HepG2 (cell line): Measurements from ENCODE around the gene TBXAS1. TPM values are rescaled to one million over a fixed set of nuclear protein-coding genes. Genes with fewer than 3 reads are reported as not detected.

Experiments used
- ATAC-seq: fragments of 200-7000 bp; cut with Tn5 transposase; 3 replicates; pipeline ENCODE4 v1.9.1; 2020; ENCODE audit warnings: mild to moderate bottlenecking, moderate library complexity
- BruUV-seq: library from RNA; stranded (reverse); fragments of 400-500 nt; replicated peaks from 2 replicates; lab custom pipeline; 2021; lab: Mats Ljungman, UMichigan
- CTCF ChIA-PET: fragments of 300-600 bp; formaldehyde crosslinking; extraction: SDS; loops from one replicate; lab custom pipeline; 2021; ENCODE audit warnings: low total read pairs, inconsistent platforms, low intra/inter-chr PET ratio; lab: Yijun Ruan, JAX
- POLR2A ChIA-PET: fragments of 350-600 bp; sonication (Branson Sonifier 250); formaldehyde crosslinking; loops from one replicate; lab custom pipeline; 2020; ENCODE audit warnings: antibody characterized with exemption, inconsistent platforms; lab: Yijun Ruan, JAX
- DNase-seq: peaks from one replicate; pipeline ENCODE4 v3.0.0-alpha.2; 2015; ENCODE audit warnings: low spot score
- FAIRE-seq: peaks from 3 replicates; lab custom pipeline; 2011; peaks lifted over from hg19 to GRCh38; lab: Jason Lieb, UNC
- H2AFZ ChIP-seq: one replicate; pipeline ENCODE4 v1.6.1; 2011; ENCODE audit warnings: low read length, inconsistent platforms
- H3K27ac ChIP-seq: fragments of 300-600 bp; 3 replicates; pipeline ENCODE4 v1.8.0; 2011; ENCODE audit warnings: mixed run types, mild to moderate bottlenecking, mixed read lengths, low read length, inconsistent platforms; ENCODE audit not compliant: insufficient read depth; ENCODE audit errors: extremely low read length
- H3K27me3 ChIP-seq, 2 experiments: fragments of 200-600 bp in 1 of 2; 2 replicates in 1 of 2; 3 replicates in 1 of 2; pipeline versions ENCODE4 v1.6.0 to v1.8.0; 2011; ENCODE audit warnings: low read length in 2 of 2, mild to moderate bottlenecking in 2 of 2, moderate library complexity in 2 of 2, inconsistent platforms in 1 of 2; ENCODE audit not compliant: insufficient read depth in 2 of 2, control insufficient read depth in 1 of 2
- H3K36me3 ChIP-seq, 2 experiments: fragments of 200-600 bp in 1 of 2; replicated peaks in 1 of 2; 2 replicates in 1 of 2; 3 replicates in 1 of 2; pipeline versions ENCODE4 v1.5.1 to v1.8.0; 2011; ENCODE audit warnings: low read length in 2 of 2, inconsistent platforms in 1 of 2; ENCODE audit not compliant: insufficient read depth in 2 of 2, control insufficient read depth in 1 of 2
- H3K4me1 ChIP-seq: 2 replicates; pipeline ENCODE4 v1.5.1; 2012; ENCODE audit warnings: low read length, inconsistent platforms; ENCODE audit not compliant: insufficient read depth
- H3K4me2 ChIP-seq: 2 replicates; pipeline ENCODE4 v1.6.0; 2011; ENCODE audit warnings: low read depth, low read length, inconsistent platforms
- H3K4me3 ChIP-seq, 3 experiments: fragments of 200-600 bp in 1 of 3; sonication (generic), shearing (Covaris generic) in 1 of 3; replicated peaks in 1 of 3; 2 replicates each; pipeline ENCODE4 v1.5.1; 2011 to 2016; ENCODE audit warnings: low read length in 3 of 3, inconsistent platforms in 2 of 3, low read depth in 2 of 3, mild to moderate bottlenecking in 2 of 3, control low read depth in 1 of 3, mixed read lengths in 1 of 3; ENCODE audit not compliant: insufficient read depth in 1 of 3
- H3K79me2 ChIP-seq: one replicate; pipeline ENCODE4 v1.6.1; 2011; ENCODE audit warnings: low read length, inconsistent platforms; ENCODE audit not compliant: insufficient read depth
- H3K9ac ChIP-seq: 2 replicates; pipeline ENCODE4 v1.6.0; 2011; ENCODE audit warnings: mild to moderate bottlenecking, low read depth, low read length, inconsistent platforms; ENCODE audit not compliant: insufficient read depth
- H3K9me3 ChIP-seq: 2 replicates; pipeline ENCODE4 v1.5.1; 2012; ENCODE audit warnings: mild to moderate bottlenecking, low read length
- H4K20me1 ChIP-seq: 2 replicates; pipeline ENCODE4 v1.6.0; 2011; ENCODE audit warnings: inconsistent platforms, mild to moderate bottlenecking, low read length, moderate library complexity; ENCODE audit not compliant: insufficient read depth
- ATM ChIP-seq: fragments of 450-650 bp; IDR thresholded peaks from 2 replicates; pipeline ENCODE4 v1.7.1; 2017; ENCODE audit warnings: mild to moderate bottlenecking, borderline replicate concordance
- GABPA ChIP-seq, 2 experiments: IDR thresholded peaks; 2 replicates each; pipeline ENCODE4 v1.6.1; 2011 to 2016; ENCODE audit warnings: low read depth in 2 of 2, low read length in 1 of 2, missing biosample characterization in 1 of 2, missing genetic modification characterization in 1 of 2
- KDM4B ChIP-seq: sonication (generic); formaldehyde crosslinking; IDR thresholded peaks from 2 replicates; pipeline ENCODE4 v1.4.0; 2020; ENCODE audit warnings: missing genetic modification reagents
- SNRNP70 ChIP-seq: fragments of 200-400 bp; formaldehyde crosslinking; IDR thresholded peaks from 2 replicates; pipeline ENCODE4 v1.6.1; 2017; ENCODE audit warnings: mild to moderate bottlenecking, low read depth, low read length, moderate library complexity
- ZBTB7A ChIP-seq: sonication (generic); formaldehyde crosslinking; IDR thresholded peaks from 2 replicates; pipeline ENCODE4 v1.8.0; 2022; ENCODE audit warnings: mild to moderate bottlenecking, missing genetic modification reagents
- WGBS: methylation state at CpG from one replicate; pipeline ENCODE4 v1.1.6; 2017; ENCODE audit warnings: low lambda C conversion rate; 5-methylcytosine and 5-hydroxymethylcytosine counted together
- in situ Hi-C: cut with HindIII; loops from 2 replicates; pipeline ENCODE4 v1.10.0; 2017; ENCODE audit warnings: low pct_unique_long_range_greater_than_20kb; ENCODE audit not compliant: extremely low pct_ligation_motif_present
- intact Hi-C: fragments of 100-400 bp; cut with micrococcal nuclease; formaldehyde crosslinking; loops from one replicate; pipeline ENCODE4 v1.10.0; 2022; ENCODE audit not compliant: unreplicated experiment
- polyA plus RNA-seq, 8 experiments: library from polyadenylated mRNA; depleted of rRNA in 3 of 8; stranded (reverse) in 7 of 8; unstranded in 1 of 8; fragments of >200 nt; fragmentation: Illumina TruSeq in 4 of 8; extraction: Trizol in 4 of 8; gene quantifications; 2 replicates each; pipeline versions ENCODE4 v1.2.1 to v1.2.3, GENCODE V29; 2011 to 2016; ENCODE audit warnings: low read depth in 4 of 8, missing spikeins in 1 of 8, mixed read lengths in 1 of 8; ENCODE audit not compliant: insufficient read depth in 1 of 8
- total RNA-seq, 5 experiments: library from RNA; depleted of rRNA; stranded (reverse); fragments of >200 nt; fragmentation: Illumina TruSeq; extraction: Trizol; gene quantifications; 2 replicates each; pipeline ENCODE4 v1.2.3, GENCODE V29; 2016; ENCODE audit warnings: low read depth in 1 of 5
- TF ChIP-seq, protein P1 (sequence below): IDR thresholded peaks from 2 replicates; pipeline ENCODE4 v1.6.1; 2016; ENCODE audit warnings: missing compliant biosample characterization, missing genetic modification reagents, borderline replicate concordance
- TF ChIP-seq, protein P2 (sequence below): sonication (generic); formaldehyde crosslinking; IDR thresholded peaks from 2 replicates; pipeline ENCODE4 v1.4.0; 2020; ENCODE audit warnings: missing genetic modification reagents, borderline replicate concordance
- TF ChIP-seq, protein P3 (sequence below): sonication (generic); formaldehyde crosslinking; IDR thresholded peaks from 2 replicates; pipeline ENCODE4 v1.4.0; 2020; ENCODE audit warnings: missing genetic modification reagents; ENCODE audit errors: not compliant biosample characterization
- TF ChIP-seq, protein P4 (sequence below): sonication (generic); formaldehyde crosslinking; IDR thresholded peaks from 2 replicates; pipeline ENCODE4 v1.5.1; 2020; ENCODE audit warnings: missing genetic modification reagents, mild to moderate bottlenecking, borderline replicate concordance
- TF ChIP-seq, protein P5 (sequence below): sonication (generic); formaldehyde crosslinking; conservative IDR thresholded peaks from 2 replicates; pipeline ENCODE4 v1.4.0; 2020; ENCODE audit warnings: missing genetic modification reagents

Gene TBXAS1
- total and polyA plus RNA-seq, 2 of the 13 experiments (the other 11 are each of a cell fraction or from before 2014, with no cell fraction given): 4.0 to 4.9 TPM

DNA sequence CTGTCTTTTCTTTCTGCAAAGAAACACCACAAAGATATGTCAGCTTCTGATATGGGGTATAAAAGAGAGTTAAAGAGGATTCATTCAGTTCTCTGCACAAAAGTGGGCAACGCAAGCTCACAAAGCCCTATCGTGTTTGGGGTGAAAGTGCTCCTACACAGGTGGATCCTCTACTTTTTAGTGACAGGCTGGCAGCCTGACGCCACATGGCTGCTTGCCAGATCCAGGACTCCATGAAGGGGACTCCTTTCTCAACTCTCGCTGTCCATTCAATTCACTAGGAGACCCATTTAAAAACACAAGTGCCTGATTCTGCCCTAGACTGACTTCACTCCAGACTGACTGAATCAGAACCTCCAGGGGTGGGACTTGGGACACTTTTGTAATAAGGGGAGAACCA, 225.7 kb downstream of the TBXAS1 start:
- in situ Hi-C loops: no loop called here
- no peak for DNase-seq
- POLR2A ChIA-PET: no interaction called here
- no peak overlapping the region for H2AFZ ChIP-seq
- no peak for TF ChIP-seq SNRNP70
- TF ChIP-seq, protein P1, sequence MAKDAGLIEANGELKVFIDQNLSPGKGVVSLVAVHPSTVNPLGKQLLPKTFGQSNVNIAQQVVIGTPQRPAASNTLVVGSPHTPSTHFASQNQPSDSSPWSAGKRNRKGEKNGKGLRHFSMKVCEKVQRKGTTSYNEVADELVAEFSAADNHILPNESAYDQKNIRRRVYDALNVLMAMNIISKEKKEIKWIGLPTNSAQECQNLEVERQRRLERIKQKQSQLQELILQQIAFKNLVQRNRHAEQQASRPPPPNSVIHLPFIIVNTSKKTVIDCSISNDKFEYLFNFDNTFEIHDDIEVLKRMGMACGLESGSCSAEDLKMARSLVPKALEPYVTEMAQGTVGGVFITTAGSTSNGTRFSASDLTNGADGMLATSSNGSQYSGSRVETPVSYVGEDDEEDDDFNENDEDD: no peak
- TF ChIP-seq, all 625 proteins: peak for 0
- FAIRE-seq: no peak
- ATAC-seq: no peak
- no peaks in the 10 kb centered on the region for H3K27me3 ChIP-seq
- no TSS peak for BruUV-seq
- WGBS: 85% methylated on average over 4 of the region's 4 CpGs
- no peak overlapping the region for H3K27ac ChIP-seq
- no peaks in the 10 kb centered on the region for H3K9me3 ChIP-seq
- H3K9ac ChIP-seq: no peak overlapping the region
- intact Hi-C loops: no loop called here
- CTCF ChIA-PET: no interaction called here
- H3K36me3 ChIP-seq: peaks cover 5 to 21% of the 10 kb centered on the region in 2 experiments
- peaks cover 36% of the 10 kb centered on the region for H3K4me1 ChIP-seq
- H3K4me2 ChIP-seq: no peak overlapping the region
- peaks cover 3% of the 10 kb centered on the region for H3K79me2 ChIP-seq
- no peaks in the 10 kb centered on the region for H4K20me1 ChIP-seq
- no peak overlapping the region for H3K4me3 ChIP-seq

DNA sequence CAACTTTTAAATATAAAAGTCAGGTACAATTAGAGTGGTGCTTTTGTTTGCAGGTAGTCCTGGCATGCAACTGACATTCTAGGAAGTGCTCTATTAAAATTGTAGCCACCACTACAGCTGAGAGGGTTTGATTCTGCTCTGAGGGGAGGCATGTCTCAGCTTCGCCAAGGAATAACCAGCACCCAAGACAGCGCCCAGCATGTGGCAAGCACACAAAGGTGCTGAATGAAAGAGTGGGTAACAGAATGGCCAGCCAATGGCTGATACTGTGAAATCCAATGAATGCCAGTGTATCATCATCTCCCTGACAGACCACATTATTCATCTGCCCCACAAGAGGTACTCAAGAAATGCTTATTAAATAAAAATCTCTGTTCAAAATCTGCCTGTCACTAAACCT, 226.8 kb downstream of the TBXAS1 start:
- in situ Hi-C loops (no loop called here), intact Hi-C loops (no loop called here)
- Histone ChIP-seq H3K9me3 (no peaks in the 10 kb centered on the region), H3K36me3 (peaks cover 5 to 21% of the 10 kb centered on the region in 2 experiments), H2AFZ (no peak overlapping the region), H3K27ac (no peak overlapping the region), H3K4me2 (no peak overlapping the region), H3K27me3 (no peaks in the 10 kb centered on the region), H3K4me3 (no peak overlapping the region), H3K9ac (no peak overlapping the region), H4K20me1 (no peaks in the 10 kb centered on the region), H3K79me2 (peaks cover 13% of the 10 kb centered on the region), H3K4me1 (peaks cover 36% of the 10 kb centered on the region)
- DNase-seq (no peak), FAIRE-seq (no peak), ATAC-seq (no peak)
- ChIA-PET POLR2A (no interaction called here), CTCF (no interaction called here)
- no TSS peak for BruUV-seq
- WGBS: 100% methylated on average over 2 of the region's 2 CpGs
- TF ChIP-seq GABPA (IDR thresholded peaks at IDR 0.05; ENCODE audit: low read depth, low read length): no peak
- TF ChIP-seq GABPA (CRISPR knock-in tag; IDR thresholded peaks at IDR 0.05; ENCODE audit: low read depth): no peak
- TF ChIP-seq, protein P2, sequence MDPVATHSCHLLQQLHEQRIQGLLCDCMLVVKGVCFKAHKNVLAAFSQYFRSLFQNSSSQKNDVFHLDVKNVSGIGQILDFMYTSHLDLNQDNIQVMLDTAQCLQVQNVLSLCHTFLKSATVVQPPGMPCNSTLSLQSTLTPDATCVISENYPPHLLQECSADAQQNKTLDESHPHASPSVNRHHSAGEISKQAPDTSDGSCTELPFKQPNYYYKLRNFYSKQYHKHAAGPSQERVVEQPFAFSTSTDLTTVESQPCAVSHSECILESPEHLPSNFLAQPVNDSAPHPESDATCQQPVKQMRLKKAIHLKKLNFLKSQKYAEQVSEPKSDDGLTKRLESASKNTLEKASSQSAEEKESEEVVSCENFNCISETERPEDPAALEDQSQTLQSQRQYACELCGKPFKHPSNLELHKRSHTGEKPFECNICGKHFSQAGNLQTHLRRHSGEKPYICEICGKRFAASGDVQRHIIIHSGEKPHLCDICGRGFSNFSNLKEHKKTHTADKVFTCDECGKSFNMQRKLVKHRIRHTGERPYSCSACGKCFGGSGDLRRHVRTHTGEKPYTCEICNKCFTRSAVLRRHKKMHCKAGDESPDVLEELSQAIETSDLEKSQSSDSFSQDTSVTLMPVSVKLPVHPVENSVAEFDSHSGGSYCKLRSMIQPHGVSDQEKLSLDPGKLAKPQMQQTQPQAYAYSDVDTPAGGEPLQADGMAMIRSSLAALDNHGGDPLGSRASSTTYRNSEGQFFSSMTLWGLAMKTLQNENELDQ: no peak
- no peak for TF ChIP-seq KDM4B (CRISPR knock-in tag)
- TF ChIP-seq, protein P3, sequence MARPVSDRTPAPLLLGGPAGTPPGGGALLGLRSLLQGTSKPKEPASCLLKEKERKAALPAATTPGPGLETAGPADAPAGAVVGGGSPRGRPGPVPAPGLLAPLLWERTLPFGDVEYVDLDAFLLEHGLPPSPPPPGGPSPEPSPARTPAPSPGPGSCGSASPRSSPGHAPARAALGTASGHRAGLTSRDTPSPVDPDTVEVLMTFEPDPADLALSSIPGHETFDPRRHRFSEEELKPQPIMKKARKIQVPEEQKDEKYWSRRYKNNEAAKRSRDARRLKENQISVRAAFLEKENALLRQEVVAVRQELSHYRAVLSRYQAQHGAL (CRISPR knock-in tag): no peak
- TF ChIP-seq, protein P4, sequence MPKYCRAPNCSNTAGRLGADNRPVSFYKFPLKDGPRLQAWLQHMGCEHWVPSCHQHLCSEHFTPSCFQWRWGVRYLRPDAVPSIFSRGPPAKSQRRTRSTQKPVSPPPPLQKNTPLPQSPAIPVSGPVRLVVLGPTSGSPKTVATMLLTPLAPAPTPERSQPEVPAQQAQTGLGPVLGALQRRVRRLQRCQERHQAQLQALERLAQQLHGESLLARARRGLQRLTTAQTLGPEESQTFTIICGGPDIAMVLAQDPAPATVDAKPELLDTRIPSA (CRISPR knock-in tag): no peak
- TF ChIP-seq ZBTB7A (CRISPR knock-in tag): no peak
- TF ChIP-seq ATM: no peak
- TF ChIP-seq, protein P5, sequence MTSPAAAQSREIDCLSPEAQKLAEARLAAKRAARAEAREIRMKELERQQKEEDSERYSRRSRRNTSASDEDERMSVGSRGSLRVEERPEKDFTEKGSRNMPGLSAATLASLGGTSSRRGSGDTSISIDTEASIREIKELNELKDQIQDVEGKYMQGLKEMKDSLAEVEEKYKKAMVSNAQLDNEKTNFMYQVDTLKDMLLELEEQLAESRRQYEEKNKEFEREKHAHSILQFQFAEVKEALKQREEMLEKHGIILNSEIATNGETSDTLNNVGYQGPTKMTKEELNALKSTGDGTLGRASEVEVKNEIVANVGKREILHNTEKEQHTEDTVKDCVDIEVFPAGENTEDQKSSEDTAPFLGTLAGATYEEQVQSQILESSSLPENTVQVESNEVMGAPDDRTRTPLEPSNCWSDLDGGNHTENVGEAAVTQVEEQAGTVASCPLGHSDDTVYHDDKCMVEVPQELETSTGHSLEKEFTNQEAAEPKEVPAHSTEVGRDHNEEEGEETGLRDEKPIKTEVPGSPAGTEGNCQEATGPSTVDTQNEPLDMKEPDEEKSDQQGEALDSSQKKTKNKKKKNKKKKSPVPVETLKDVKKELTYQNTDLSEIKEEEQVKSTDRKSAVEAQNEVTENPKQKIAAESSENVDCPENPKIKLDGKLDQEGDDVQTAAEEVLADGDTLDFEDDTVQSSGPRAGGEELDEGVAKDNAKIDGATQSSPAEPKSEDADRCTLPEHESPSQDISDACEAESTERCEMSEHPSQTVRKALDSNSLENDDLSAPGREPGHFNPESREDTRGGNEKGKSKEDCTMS (CRISPR knock-in tag): no peak
